Psoas muscle (tissue), 8 donors: ENCODE data around the gene ZNF14. TPM values are rescaled to one million over a fixed set of nuclear protein-coding genes. Genes with fewer than 3 reads are reported as not detected.
"Not testable (repeated sequence)": the region's sequence is repeated elsewhere in the genome, so short reads cannot be mapped to it uniquely, and the experiment has no call there.

Experiments
- ATAC-seq, 4 donors: fragments of 200-7000 bp; cut with Tn5 transposase; one replicate each; pipeline ENCODE4 v1.9.1; 2020; ENCODE audit warnings: moderate library complexity in 3 of 4, mild to moderate bottlenecking in 2 of 4
- DNase-seq, 2 donors: peaks; one replicate each; pipeline ENCODE4 v3.0.0-alpha.2; 2020
- H3K27ac ChIP-seq: fragments of 200-600 bp; one replicate; pipeline ENCODE4 v1.8.0; 2022
- H3K27me3 ChIP-seq, 3 donors: fragments of 200-600 bp in 1 of 3; one replicate each; pipeline versions ENCODE4 v1.6.1 to v1.8.0; 2013 to 2022; ENCODE audit warnings: low read length in 2 of 3, mild to moderate bottlenecking in 2 of 3, moderate library complexity in 1 of 3; ENCODE audit not compliant: insufficient read depth in 3 of 3
- H3K36me3 ChIP-seq, 2 donors: fragments of 200-600 bp in 1 of 2; one replicate each; pipeline versions ENCODE4 v1.6.1 to v1.8.0; 2013 to 2022; ENCODE audit warnings: low read depth in 1 of 2, mild to moderate bottlenecking in 1 of 2, moderate library complexity in 1 of 2; ENCODE audit not compliant: insufficient read depth in 1 of 2
- H3K4me1 ChIP-seq: fragments of 200-600 bp; one replicate; pipeline ENCODE4 v1.8.0; 2022
- H3K4me3 ChIP-seq: fragments of 200-600 bp; one replicate; pipeline ENCODE4 v1.8.0; 2022; ENCODE audit warnings: mild to moderate bottlenecking
- H3K9me3 ChIP-seq: fragments of 200-600 bp; one replicate; pipeline ENCODE4 v1.8.0; 2022
- WGBS, 3 donors: extraction: QIAGEN DNeasy Blood & Tissue Kit; methylation state at CpG; one replicate each; pipeline versions ENCODE4 v1.1.6 to v1.1.7; 2013; 5-methylcytosine and 5-hydroxymethylcytosine counted together
- intact Hi-C, 2 donors: fragments of 100-400 bp; cut with DNase I; formaldehyde crosslinking; loops; one replicate each; pipeline versions ENCODE4 v1.11.0 to v1.14.2; 2022
- polyA plus RNA-seq, 3 donors: library from polyadenylated mRNA; stranded (reverse); fragments of 200-250 nt; gene quantifications; one replicate each; pipeline ENCODE4 v1.2.3, GENCODE V29; 2013
- total RNA-seq, 4 donors: library from RNA; stranded (reverse); fragmentation: NEBNext Ultra II Directional in 2 of 4; extraction: Animal tissue kit (Norgen Biotek cat#: 25700) in 2 of 4; gene quantifications; one replicate each; pipeline versions ENCODE4 v1.2.1 to v1.2.4, GENCODE V29; 2021 to 2023
- TF ChIP-seq, protein P1 (sequence below): fragments of 200-600 bp; IDR thresholded peaks from one replicate; pipeline ENCODE4 v1.8.0; 2022; ENCODE audit warnings: antibody characterized with exemption
- donor health status: healthy with polysubstance abuse.
- donor health status: DM: no; HTN: no; CAD: no; lungs with moderate emphysema.
- donor health status: Bipolar disorder and iron deficiency.
- donor health status: healthy.
- donor health status: DM: yes; HTN: yes; CAD: no.
- donor health status: DM: no; HTN: no; CAD: no.
- donor health status: DM: no; HTN: no; CAD: no.
- donor health status: DM: yes; HTN: yes; CAD: no.

ZNF14 gene
- total and polyA plus RNA-seq, 7 donors: 1.0 to 3.4 (median 1.9) TPM

DNA sequence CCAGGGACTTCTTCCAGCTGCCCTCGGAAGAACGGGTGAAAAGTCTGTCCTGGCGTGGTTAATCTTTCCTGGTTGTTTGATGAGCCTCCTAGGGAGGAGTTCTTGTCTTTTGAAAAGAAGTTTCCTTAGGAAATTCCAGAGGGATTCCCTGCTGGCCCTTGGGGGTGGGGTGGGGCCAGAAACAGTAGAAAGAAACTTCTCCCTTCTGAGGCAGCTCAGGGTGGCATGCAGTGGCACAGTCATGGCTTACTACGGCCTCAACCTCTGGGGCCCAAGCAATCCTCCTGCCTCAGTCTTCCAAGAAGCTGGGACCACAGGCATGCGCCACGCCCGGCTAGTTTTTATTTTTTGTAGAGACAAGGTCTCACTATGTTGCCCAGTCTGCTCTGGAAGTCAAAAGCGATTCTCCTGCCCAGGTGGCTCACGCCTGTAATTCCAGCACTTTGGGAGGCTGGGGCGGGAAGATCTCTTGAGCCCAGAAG, 62.8 kb downstream of the ZNF14 start:
- DNase-seq (no peak), ATAC-seq (no peak)
- H3K27ac ChIP-seq: no peak overlapping the region
- WGBS, 3 donors: 78 to 81% (median 78%) methylated on average over 10 of the region's 10 CpGs
- H3K4me3 ChIP-seq: no peak overlapping the region
- no peaks in the 10 kb centered on the region for H3K9me3 ChIP-seq
- TF ChIP-seq, protein P1, sequence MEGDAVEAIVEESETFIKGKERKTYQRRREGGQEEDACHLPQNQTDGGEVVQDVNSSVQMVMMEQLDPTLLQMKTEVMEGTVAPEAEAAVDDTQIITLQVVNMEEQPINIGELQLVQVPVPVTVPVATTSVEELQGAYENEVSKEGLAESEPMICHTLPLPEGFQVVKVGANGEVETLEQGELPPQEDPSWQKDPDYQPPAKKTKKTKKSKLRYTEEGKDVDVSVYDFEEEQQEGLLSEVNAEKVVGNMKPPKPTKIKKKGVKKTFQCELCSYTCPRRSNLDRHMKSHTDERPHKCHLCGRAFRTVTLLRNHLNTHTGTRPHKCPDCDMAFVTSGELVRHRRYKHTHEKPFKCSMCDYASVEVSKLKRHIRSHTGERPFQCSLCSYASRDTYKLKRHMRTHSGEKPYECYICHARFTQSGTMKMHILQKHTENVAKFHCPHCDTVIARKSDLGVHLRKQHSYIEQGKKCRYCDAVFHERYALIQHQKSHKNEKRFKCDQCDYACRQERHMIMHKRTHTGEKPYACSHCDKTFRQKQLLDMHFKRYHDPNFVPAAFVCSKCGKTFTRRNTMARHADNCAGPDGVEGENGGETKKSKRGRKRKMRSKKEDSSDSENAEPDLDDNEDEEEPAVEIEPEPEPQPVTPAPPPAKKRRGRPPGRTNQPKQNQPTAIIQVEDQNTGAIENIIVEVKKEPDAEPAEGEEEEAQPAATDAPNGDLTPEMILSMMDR: no peak
- peaks cover 4% of the 10 kb centered on the region for H3K4me1 ChIP-seq
- H3K36me3 ChIP-seq: no peaks in the 10 kb centered on the region
- no peaks in the 10 kb centered on the region for H3K27me3 ChIP-seq
- intact Hi-C loops: no loop called here

DNA sequence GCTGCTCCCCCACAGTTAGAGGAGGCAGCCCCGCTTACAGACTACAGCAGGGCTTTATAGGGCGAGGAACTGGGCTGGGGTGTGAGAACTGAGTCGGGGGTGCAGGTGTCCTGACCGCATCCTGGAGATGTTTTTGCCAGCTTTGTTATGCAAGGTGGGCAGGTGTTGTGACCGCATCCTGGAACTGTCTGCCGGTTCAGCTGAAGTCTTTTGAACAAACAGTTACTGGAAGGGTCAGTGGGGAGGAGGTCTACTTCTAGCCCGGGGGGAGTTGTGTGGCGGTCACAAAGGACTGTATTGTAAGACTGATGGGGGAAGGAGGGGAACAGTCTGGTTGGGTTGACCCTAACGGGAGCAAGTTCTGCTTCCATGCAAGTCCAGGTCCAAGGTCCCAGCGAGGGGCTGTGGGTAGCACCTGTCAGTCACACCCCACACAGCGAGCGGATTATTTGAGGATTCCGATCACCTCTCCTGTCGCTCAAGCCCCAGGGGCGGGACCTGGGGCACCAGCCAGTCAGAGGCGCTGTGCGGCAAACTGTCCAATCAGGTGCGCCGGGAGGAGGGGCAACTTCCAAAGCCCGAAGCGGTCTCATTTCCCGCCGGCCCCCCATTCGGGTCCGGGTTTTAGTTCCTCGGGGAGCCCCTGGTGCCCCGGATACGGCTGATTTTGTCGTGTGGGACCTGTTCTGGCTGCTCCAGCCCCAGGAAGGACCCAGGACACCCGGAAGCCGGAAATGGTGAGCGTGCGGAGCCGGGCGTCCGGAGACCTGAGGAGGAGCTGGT, 64.5 kb downstream of the ZNF14 start, which contains the start of gene ZNF101:
Gene ZNF101 (plus strand): TSS at position 610 of the 783 bp plus-strand sequence. CDS start 125 bp downstream, at position 735.
- Histone ChIP-seq H3K4me3 (peak within 1 kb of the TSS; percentile 86), H3K27me3 (no peaks in the 10 kb centered on the region), H3K9me3 (no peaks in the 10 kb centered on the region), H3K27ac (peak within 1 kb of the TSS; percentile 80), H3K36me3 (no peaks in the 10 kb centered on the region), H3K4me1 (peaks cover 4% of the 10 kb centered on the region)
- intact Hi-C loops: loop anchor here (5.0 kb wide), 2 partner anchors 64 to 109 kb away; partner anchors contain the start of gene ZNF14 (in 1 of the 2)
- peak; percentile 73 to 84 (median 78) for ATAC-seq
- TF ChIP-seq, protein P1: no peak
- peak; percentile 93 to 95 for DNase-seq
- WGBS, 3 donors: 5% methylated on average over 36 of the region's 36 CpGs

DNA sequence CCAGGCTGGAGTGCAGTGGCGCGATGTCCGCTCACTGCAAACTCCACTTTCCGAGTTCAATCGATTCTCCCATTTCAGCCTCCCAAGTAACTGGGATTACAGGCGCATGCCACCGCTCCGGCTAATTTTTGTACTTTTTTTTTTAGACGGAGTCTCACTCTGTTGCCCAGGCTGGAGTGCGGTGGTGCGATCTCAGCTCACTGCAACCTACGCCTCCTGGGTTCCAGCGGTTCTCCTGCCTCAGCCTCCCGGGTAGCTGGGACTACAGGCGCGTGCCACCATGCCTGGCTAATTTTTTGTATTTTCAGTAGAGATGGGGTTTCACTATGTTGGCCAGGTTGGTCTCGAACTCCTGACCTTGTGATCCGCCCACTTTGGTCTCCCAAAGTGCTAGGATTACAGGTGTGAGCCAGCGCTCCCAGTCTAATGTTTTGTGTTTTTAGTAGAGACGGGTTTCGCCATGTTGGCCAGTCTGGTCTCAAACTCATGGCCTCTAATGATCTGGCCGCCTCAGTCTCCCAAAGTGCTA, 67.4 kb downstream of the ZNF14 start:
- peaks cover 18% of the 10 kb centered on the region for H3K4me1 ChIP-seq
- not testable (repeated sequence) for H3K27ac ChIP-seq, ATAC-seq, DNase-seq, H3K4me3 ChIP-seq, H3K36me3 ChIP-seq, H3K9me3 ChIP-seq, H3K27me3 ChIP-seq
- intact Hi-C loops: loop anchor here (5.0 kb wide), 2 partner anchors 67 to 112 kb away; partner anchors contain the start of gene ZNF14 (in 1 of the 2)
- 94 to 98% (median 97%) methylated on average over 22 of the region's 22 CpGs for WGBS, 3 donors

DNA sequence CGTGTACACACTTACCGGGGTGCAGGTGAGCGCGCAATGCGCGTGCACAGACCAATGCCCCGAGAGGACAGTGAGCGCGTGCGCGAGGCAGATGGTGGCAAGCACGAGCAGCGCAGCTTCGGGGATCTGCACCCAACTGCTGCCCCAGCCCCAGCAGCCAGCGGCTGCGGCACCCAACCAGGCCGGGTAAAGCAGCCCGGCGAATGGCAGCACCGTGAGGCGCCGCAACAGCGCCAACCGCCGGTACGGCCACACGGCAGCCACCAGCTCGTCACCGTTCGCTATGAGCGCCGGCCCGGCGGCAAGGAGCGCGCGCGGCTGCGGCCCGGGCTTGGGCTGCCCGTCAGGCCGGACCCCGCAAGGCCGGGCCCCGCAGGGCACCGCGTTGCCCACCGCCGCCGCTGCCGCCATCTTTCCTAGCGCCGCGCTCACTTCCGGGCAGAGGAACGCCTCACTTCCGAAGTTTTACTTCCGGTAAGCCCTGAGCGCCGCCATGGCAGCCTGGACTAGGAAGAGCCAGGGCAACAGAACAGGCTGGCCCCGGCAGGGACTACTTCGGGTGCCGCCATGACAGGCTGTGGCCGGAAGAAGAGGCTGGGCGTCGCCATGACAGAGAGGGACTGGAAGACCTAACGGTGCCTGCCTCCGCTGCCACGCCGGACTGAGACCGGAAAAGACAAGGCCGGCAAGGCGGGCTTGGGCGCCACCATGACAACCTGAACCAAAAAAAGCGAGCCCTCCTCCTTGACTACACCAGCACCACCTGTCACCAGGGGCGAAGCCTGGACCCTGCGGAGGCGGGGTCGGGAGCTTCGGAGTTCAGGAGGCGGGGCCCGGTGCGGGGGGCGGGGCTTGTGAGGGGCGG, 69.4 kb downstream of the ZNF14 start, which contains the start of gene ATP13A1:
Gene ATP13A1 (minus strand): TSS at position 421 of the 865 bp plus-strand sequence. CDS start 10 bp downstream, at position 411.
- peak; percentile 92 to 96 (median 95) for ATAC-seq
- TF ChIP-seq, protein P1: peak; percentile 23
- WGBS, 3 donors: 0 to 1% (median 1%) methylated on average over 70 to 85 of the region's 85 CpGs

More for the DNA sequence above, 69.4 kb downstream of the ZNF14 start, which contains the start of gene ATP13A1:
- intact Hi-C loops: loop anchor here in 1 of 2 donors (5.0 kb wide), 1 partner anchor 114 kb away; no protein-coding TSS in a partner anchor
- Histone ChIP-seq H3K4me1 (peaks cover 14% of the 10 kb centered on the region), H3K27me3 (no peaks in the 10 kb centered on the region), H3K4me3 (peak within 1 kb of the TSS; percentile 99), H3K9me3 (no peaks in the 10 kb centered on the region), H3K36me3 (peaks cover 0 to 21% of the 10 kb centered on the region in 2 donors), H3K27ac (peak within 1 kb of the TSS; percentile 93)
- peak; percentile 96 to 99 for DNase-seq
